Measurements from ENCODE around the gene PCGF3.
"Not testable (repeated sequence)": the region's sequence is repeated elsewhere in the genome, so short reads cannot be mapped to it uniquely, and the experiment has no call there.

Gene PCGF3

GRCh38 chr4:732911-733630, 27.4 kb downstream of the PCGF3 start:
- no peak for DNase-seq (ENCODE audit: extremely low read depth, low read depth)

GRCh38 chr4:733631-733980, 28.0 kb downstream of the PCGF3 start:
- DNase-seq (ENCODE audit: extremely low read depth, low read depth) = no peak
- TF ChIP-seq CTCF (IDR thresholded peaks at IDR 0.05; ENCODE audit: low read depth, low read length) = no peak

More at GRCh38 chr4:732911-733630, 27.4 kb downstream of the PCGF3 start:
- TF ChIP-seq CTCF (IDR thresholded peaks at IDR 0.05; ENCODE audit: low read depth, low read length) = no peak

GRCh38 chr4:734075-734474, 28.4 kb downstream of the PCGF3 start:
- DNase-seq (ENCODE audit: extremely low read depth, low read depth) = no peak
- no peak for TF ChIP-seq CTCF (IDR thresholded peaks at IDR 0.05; ENCODE audit: low read depth, low read length)

- TF ChIP-seq CTCF (IDR thresholded peaks at IDR 0.05; ENCODE audit: low read depth, low read length) = no peak
Observed at GRCh38 chr4:734951-735350, 29.3 kb downstream of the PCGF3 start.

GRCh38 chr4:735583-735982, 30.0 kb downstream of the PCGF3 start:
- TF ChIP-seq CTCF (IDR thresholded peaks at IDR 0.05; ENCODE audit: low read depth, low read length) = no peak
- DNase-seq (ENCODE audit: extremely low read depth, low read depth) = no peak

More at GRCh38 chr4:734951-735350, 29.3 kb downstream of the PCGF3 start:
- DNase-seq (ENCODE audit: extremely low read depth, low read depth) = no peak

- DNase-seq (ENCODE audit: extremely low read depth, low read depth) = not testable (repeated sequence)
Observed at GRCh38 chr4:736561-736960, 30.9 kb downstream of the PCGF3 start.

- no peak for DNase-seq (ENCODE audit: extremely low read depth, low read depth)
- TF ChIP-seq CTCF (IDR thresholded peaks at IDR 0.05; ENCODE audit: low read depth, low read length) = no peak
Observed at GRCh38 chr4:738781-739280, 33.2 kb downstream of the PCGF3 start.

GRCh38 chr4:739569-739968, 33.9 kb downstream of the PCGF3 start:
- DNase-seq (ENCODE audit: extremely low read depth, low read depth) = no peak
- TF ChIP-seq CTCF (IDR thresholded peaks at IDR 0.05; ENCODE audit: low read depth, low read length) = no peak

All from AG09319 (cell line).